KMS-11 (cell line): ENCODE results near the gene MYRIP.

Experiments
- H2AFZ ChIP-seq: fragments of 200-600 bp; sonication (generic); 2 replicates; pipeline ENCODE4 v1.6.1; 2016; ENCODE audit warnings: antibody characterized with exemption, mixed run types, low read depth
- H3K27ac ChIP-seq: fragments of 200-600 bp; sonication (generic); 2 replicates; pipeline ENCODE4 v1.6.1; 2016; ENCODE audit warnings: mild to moderate bottlenecking, mixed run types
- H3K27me3 ChIP-seq: fragments of 200-600 bp; sonication (generic); 2 replicates; pipeline ENCODE4 v1.6.1; 2017; ENCODE audit warnings: mild to moderate bottlenecking, low read depth, mixed run types, moderate library complexity; ENCODE audit not compliant: insufficient read depth
- H3K36me3 ChIP-seq: fragments of 200-600 bp; sonication (generic); 2 replicates; pipeline ENCODE4 v1.6.1; 2017; ENCODE audit warnings: mild to moderate bottlenecking, mixed run types; ENCODE audit not compliant: insufficient read depth
- H3K4me1 ChIP-seq: fragments of 200-600 bp; sonication (generic); 2 replicates; pipeline ENCODE4 v1.6.1; 2016; ENCODE audit warnings: mild to moderate bottlenecking, low read depth, mixed run types; ENCODE audit not compliant: poor library complexity, severe bottlenecking
- H3K4me2 ChIP-seq: fragments of 200-600 bp; sonication (generic); 2 replicates; pipeline ENCODE4 v1.7.0; 2016; ENCODE audit warnings: mild to moderate bottlenecking, mixed run types
- H3K4me3 ChIP-seq: fragments of 200-600 bp; sonication (generic); IDR thresholded peaks from 2 replicates; pipeline ENCODE4 v1.6.1; 2017; ENCODE audit warnings: low read depth, low read length, mixed read lengths; ENCODE audit not compliant: insufficient read depth
- H3K79me2 ChIP-seq: fragments of 200-600 bp; sonication (generic); 2 replicates; pipeline ENCODE4 v1.6.1; 2016; ENCODE audit warnings: low read depth, mixed run types; ENCODE audit not compliant: insufficient read depth
- H3K9ac ChIP-seq: fragments of 200-600 bp; sonication (generic); 2 replicates; pipeline ENCODE4 v1.6.1; 2016; ENCODE audit warnings: mild to moderate bottlenecking, mixed run types
- H4K20me1 ChIP-seq: fragments of 200-600 bp; sonication (generic); 2 replicates; pipeline ENCODE4 v1.6.1; 2016; ENCODE audit warnings: mild to moderate bottlenecking, mixed run types; ENCODE audit not compliant: insufficient read depth
- TF ChIP-seq, protein P1 (sequence below): fragments of 200-600 bp; sonication (generic); conservative IDR thresholded peaks from 2 replicates; pipeline ENCODE4 v1.6.1; 2017; ENCODE audit warnings: low read depth, mild to moderate bottlenecking, antibody characterized with exemption, low read length, moderate library complexity, mixed read lengths

MYRIP gene

DNA sequence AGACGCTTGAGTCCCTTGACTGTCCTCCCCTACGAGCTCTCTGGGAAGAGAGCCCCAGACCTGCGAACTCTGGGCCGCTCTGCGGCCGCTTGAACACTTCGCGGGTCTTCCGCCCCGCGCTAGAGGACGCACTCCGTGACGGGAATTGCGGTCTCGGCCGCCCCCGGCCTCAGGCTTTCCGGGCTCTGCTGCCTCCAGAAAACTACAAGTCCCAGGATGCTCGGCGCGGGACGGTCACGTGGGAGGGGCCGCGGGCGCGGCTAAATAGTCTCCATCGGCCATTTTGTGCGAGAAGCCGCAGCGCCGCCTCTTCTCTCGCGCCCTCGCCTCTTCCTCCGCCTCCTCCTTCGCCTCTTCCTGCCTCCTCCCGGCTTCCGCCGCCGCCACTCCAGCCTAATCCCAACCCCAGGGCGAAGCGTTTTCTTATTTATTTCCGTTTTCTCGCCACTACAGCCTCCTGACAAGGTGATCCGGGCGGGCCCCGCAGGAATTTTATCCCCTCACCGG, 500.1 kb downstream of the MYRIP start, which contains the start of gene EIF1B:
Gene EIF1B (plus strand): TSS at position 290 of the 507 bp plus-strand sequence. CDS start 235 bp downstream, outside the sequence.
- Histone ChIP-seq H4K20me1 (no peaks in the 10 kb centered on the region), H3K4me2 (peak within 1 kb of the TSS; percentile 63), H2AFZ (peak within 1 kb of the TSS; percentile 91), H3K27me3 (no peaks in the 10 kb centered on the region), H3K4me3 (peak within 1 kb of the TSS; percentile 61), H3K27ac (peak within 1 kb of the TSS; percentile 54), H3K79me2 (0 out of 2 replicates have a peak, but pooled peaks cover 9% of the 10 kb centered on the region), H3K4me1 (peaks cover 5% of the 10 kb centered on the region), H3K36me3 (no peaks in the 10 kb centered on the region; the same call in 1 of the 2 replicates), H3K9ac (peak within 1 kb of the TSS; percentile 91)
- TF ChIP-seq, protein P1, sequence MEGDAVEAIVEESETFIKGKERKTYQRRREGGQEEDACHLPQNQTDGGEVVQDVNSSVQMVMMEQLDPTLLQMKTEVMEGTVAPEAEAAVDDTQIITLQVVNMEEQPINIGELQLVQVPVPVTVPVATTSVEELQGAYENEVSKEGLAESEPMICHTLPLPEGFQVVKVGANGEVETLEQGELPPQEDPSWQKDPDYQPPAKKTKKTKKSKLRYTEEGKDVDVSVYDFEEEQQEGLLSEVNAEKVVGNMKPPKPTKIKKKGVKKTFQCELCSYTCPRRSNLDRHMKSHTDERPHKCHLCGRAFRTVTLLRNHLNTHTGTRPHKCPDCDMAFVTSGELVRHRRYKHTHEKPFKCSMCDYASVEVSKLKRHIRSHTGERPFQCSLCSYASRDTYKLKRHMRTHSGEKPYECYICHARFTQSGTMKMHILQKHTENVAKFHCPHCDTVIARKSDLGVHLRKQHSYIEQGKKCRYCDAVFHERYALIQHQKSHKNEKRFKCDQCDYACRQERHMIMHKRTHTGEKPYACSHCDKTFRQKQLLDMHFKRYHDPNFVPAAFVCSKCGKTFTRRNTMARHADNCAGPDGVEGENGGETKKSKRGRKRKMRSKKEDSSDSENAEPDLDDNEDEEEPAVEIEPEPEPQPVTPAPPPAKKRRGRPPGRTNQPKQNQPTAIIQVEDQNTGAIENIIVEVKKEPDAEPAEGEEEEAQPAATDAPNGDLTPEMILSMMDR: peak; percentile 67
